Measurements from ENCODE around the gene COLEC11.
"Not testable (repeated sequence)": the region's sequence is repeated elsewhere in the genome, so short reads cannot be mapped to it uniquely, and the experiment has no call there.

The COLEC11 gene

GRCh38 chr2:3633089-3633981 is 38.4 kb downstream of the COLEC11 start:
- DNase-seq (ENCODE audit: extremely low read depth, insufficient read length): no peak
- no peak for TF ChIP-seq CTCF (IDR thresholded peaks at IDR 0.05; ENCODE audit: insufficient read depth, low read length, poor library complexity, severe bottlenecking)
- no peaks in the 10 kb centered on the region for H3K27me3 ChIP-seq (replicated peaks; ENCODE audit: control insufficient read depth, insufficient read depth, low read length)
- H3K36me3 ChIP-seq (ENCODE audit: control insufficient read depth, insufficient read depth, low read length): no peaks in the 10 kb centered on the region
- no peak overlapping the region for H3K4me3 ChIP-seq (replicated peaks; ENCODE audit: low read depth, low read length)

- no peak for DNase-seq (ENCODE audit: extremely low read depth, insufficient read length)
- Histone ChIP-seq H3K36me3 (ENCODE audit: control insufficient read depth, insufficient read depth, low read length) (no peaks in the 10 kb centered on the region), H3K27me3 (replicated peaks; ENCODE audit: control insufficient read depth, insufficient read depth, low read length) (no peaks in the 10 kb centered on the region), H3K4me3 (replicated peaks; ENCODE audit: low read depth, low read length) (no peak overlapping the region)
- TF ChIP-seq CTCF (IDR thresholded peaks at IDR 0.05; ENCODE audit: insufficient read depth, low read length, poor library complexity, severe bottlenecking): no peak
Observed at GRCh38 chr2:3633982-3634595, 39.2 kb downstream of the COLEC11 start.

GRCh38 chr2:3634596-3635121 is 39.7 kb downstream of the COLEC11 start:
- no peaks in the 10 kb centered on the region for H3K36me3 ChIP-seq (ENCODE audit: control insufficient read depth, insufficient read depth, low read length)
- DNase-seq (ENCODE audit: extremely low read depth, insufficient read length): no peak
- H3K27me3 ChIP-seq (replicated peaks; ENCODE audit: control insufficient read depth, insufficient read depth, low read length): no peaks in the 10 kb centered on the region
- H3K4me3 ChIP-seq (replicated peaks; ENCODE audit: low read depth, low read length): no peak overlapping the region
- no peak for TF ChIP-seq CTCF (IDR thresholded peaks at IDR 0.05; ENCODE audit: insufficient read depth, low read length, poor library complexity, severe bottlenecking)

- no peak for TF ChIP-seq CTCF (IDR thresholded peaks at IDR 0.05; ENCODE audit: insufficient read depth, low read length, poor library complexity, severe bottlenecking)
- Histone ChIP-seq H3K36me3 (ENCODE audit: control insufficient read depth, insufficient read depth, low read length) (no peaks in the 10 kb centered on the region), H3K4me3 (replicated peaks; ENCODE audit: low read depth, low read length) (no peak overlapping the region), H3K27me3 (replicated peaks; ENCODE audit: control insufficient read depth, insufficient read depth, low read length) (no peaks in the 10 kb centered on the region)
- DNase-seq (ENCODE audit: extremely low read depth, insufficient read length): no peak
Observed at GRCh38 chr2:3635171-3635974, 40.5 kb downstream of the COLEC11 start.

GRCh38 chr2:3635975-3636327 is 41.0 kb downstream of the COLEC11 start:
- not testable (repeated sequence) for H3K36me3 ChIP-seq (ENCODE audit: control insufficient read depth, insufficient read depth, low read length); DNase-seq (ENCODE audit: extremely low read depth, insufficient read length); H3K4me3 ChIP-seq (replicated peaks; ENCODE audit: low read depth, low read length); H3K27me3 ChIP-seq (replicated peaks; ENCODE audit: control insufficient read depth, insufficient read depth, low read length)

All from GM06990 (cell line).